CD14-positive monocyte (primary cell): ENCODE data around the gene RPS19. TPM values are rescaled to one million over a fixed set of nuclear protein-coding genes. Genes with fewer than 3 reads are reported as not detected.

ENCODE experiments used
- DNase-seq, 3 donors: peaks; one replicate each; pipeline ENCODE4 v3.0.0-alpha.2; 2011 to 2022
- H2AFZ ChIP-seq: 2 replicates; pipeline ENCODE4 v1.6.0; 2012; ENCODE audit warnings: mild to moderate bottlenecking, low read depth, low read length, inconsistent platforms; ENCODE audit not compliant: insufficient read depth, poor library complexity, severe bottlenecking
- H3K27ac ChIP-seq, 2 donors: 1 replicate in 1 of 2; 2 replicates in 1 of 2; pipeline ENCODE4 v1.5.1; 2012 to 2013; ENCODE audit warnings: low read length in 2 of 2, control low read depth in 1 of 2, inconsistent platforms in 1 of 2, low read depth in 1 of 2, mild to moderate bottlenecking in 1 of 2
- H3K27me3 ChIP-seq, 2 donors: one replicate each; pipeline versions ENCODE4 v1.6.0 to v1.6.1; 2011 to 2013; ENCODE audit warnings: low read length in 2 of 2; ENCODE audit not compliant: control insufficient read depth in 2 of 2, insufficient read depth in 2 of 2
- H3K36me3 ChIP-seq, 2 donors: replicated peaks in 1 of 2; 1 replicate in 1 of 2; 2 replicates in 1 of 2; pipeline versions ENCODE4 v1.5.1 to v1.6.1; 2012 to 2013; ENCODE audit warnings: low read length in 2 of 2, control low read depth in 1 of 2, inconsistent platforms in 1 of 2, mild to moderate bottlenecking in 1 of 2; ENCODE audit not compliant: insufficient read depth in 2 of 2, control insufficient read depth in 1 of 2
- H3K4me1 ChIP-seq, 2 donors: 1 replicate in 1 of 2; 2 replicates in 1 of 2; pipeline versions ENCODE4 v1.5.1 to v1.6.1; 2012 to 2013; ENCODE audit warnings: low read length in 2 of 2, control low read depth in 1 of 2, inconsistent platforms in 1 of 2, mild to moderate bottlenecking in 1 of 2, moderate library complexity in 1 of 2; ENCODE audit not compliant: insufficient read depth in 2 of 2, control insufficient read depth in 1 of 2
- H3K4me2 ChIP-seq: replicated peaks from 2 replicates; pipeline ENCODE3; 2012; ENCODE audit warnings: low read length, moderate library complexity, mild to moderate bottlenecking; ENCODE audit not compliant: poor library complexity, severe bottlenecking; ENCODE audit errors: extremely low read depth
- H3K4me3 ChIP-seq, 3 experiments: fragments of 200-600 bp in 1 of 3; sonication (generic) in 1 of 3; replicated peaks in 1 of 3; 1 replicate in 2 of 3; 2 replicates in 1 of 3; pipeline ENCODE4 v1.5.1; 2011 to 2013; ENCODE audit warnings: low read length in 3 of 3, mild to moderate bottlenecking in 3 of 3, control low read depth in 2 of 3, low read depth in 2 of 3, inconsistent platforms in 1 of 3, moderate library complexity in 1 of 3
- H3K79me2 ChIP-seq: 2 replicates; pipeline ENCODE4 v1.6.0; 2012; ENCODE audit warnings: mild to moderate bottlenecking, control low read depth, inconsistent platforms, low read length, moderate library complexity; ENCODE audit not compliant: insufficient read depth
- H3K9ac ChIP-seq: 2 replicates; pipeline ENCODE4 v1.6.0; 2017; ENCODE audit warnings: low read length, mild to moderate bottlenecking; ENCODE audit not compliant: insufficient read depth, poor library complexity, severe bottlenecking
- H3K9me3 ChIP-seq, 2 donors: replicated peaks in 1 of 2; 1 replicate in 1 of 2; 2 replicates in 1 of 2; pipeline versions ENCODE4 v1.5.1 to v1.6.1; 2012 to 2013; ENCODE audit warnings: low read length in 2 of 2, control low read depth in 1 of 2; ENCODE audit not compliant: control insufficient read depth in 1 of 2, insufficient read depth in 1 of 2
- H4K20me1 ChIP-seq: 2 replicates; pipeline ENCODE4 v1.6.0; 2012; ENCODE audit warnings: mild to moderate bottlenecking, low read length, control low read depth, moderate library complexity; ENCODE audit not compliant: insufficient read depth
- H3K27ac Mint-ChIP-seq, 7 donors: one replicate each; pipeline ENCODE4 v1.8.0; 2020; ENCODE audit warnings: mild to moderate bottlenecking in 7 of 7, mixed read lengths in 7 of 7, moderate library complexity in 6 of 7, inconsistent platforms in 2 of 7
- H3K27me3 Mint-ChIP-seq, 3 donors: one replicate each; pipeline ENCODE4 v1.8.0; 2021 to 2022; ENCODE audit warnings: low read depth in 3 of 3, mild to moderate bottlenecking in 3 of 3, mixed read lengths in 3 of 3, moderate library complexity in 3 of 3, inconsistent platforms in 1 of 3
- H3K36me3 Mint-ChIP-seq, 2 donors: one replicate each; pipeline ENCODE4 v1.8.0; 2020; ENCODE audit warnings: mixed read lengths in 2 of 2, inconsistent platforms in 1 of 2, mild to moderate bottlenecking in 1 of 2
- H3K4me1 Mint-ChIP-seq: one replicate; pipeline ENCODE4 v1.8.0; 2020; ENCODE audit warnings: mild to moderate bottlenecking, mixed read lengths
- H3K4me3 Mint-ChIP-seq, 2 donors: one replicate each; pipeline ENCODE4 v1.8.0; 2020; ENCODE audit warnings: mild to moderate bottlenecking in 2 of 2, mixed read lengths in 2 of 2, moderate library complexity in 1 of 2
- H3K9me3 Mint-ChIP-seq, 7 donors: one replicate each; pipeline ENCODE4 v1.8.0; 2020 to 2022; ENCODE audit warnings: mixed read lengths in 7 of 7, mild to moderate bottlenecking in 6 of 7, moderate library complexity in 6 of 7, inconsistent platforms in 2 of 7
- CTCF ChIP-seq: fragments of 200-600 bp; IDR thresholded peaks from one replicate; pipeline ENCODE4 v1.8.0; 2022; ENCODE audit warnings: antibody characterized with exemption, mild to moderate bottlenecking
- WGBS: methylation state at CpG from one replicate; pipeline ENCODE4 v1.1.5; 2013; ENCODE audit warnings: missing lambda C conversion rate; ENCODE audit not compliant: insufficient coverage; 5-methylcytosine and 5-hydroxymethylcytosine counted together
- intact Hi-C, 2 donors: fragments of 100-400 bp; cut with micrococcal nuclease; formaldehyde crosslinking; loops; one replicate each; pipeline versions ENCODE4 v1.15.0 to v1.15.1; 2023
- polyA plus RNA-seq, 3 donors: library from polyadenylated mRNA; depleted of rRNA in 1 of 3; unstranded in 2 of 3; stranded (reverse) in 1 of 3; fragments of 300-500 nt in 2 of 3; fragments of >200 nt in 1 of 3; fragmentation: Illumina TruSeq in 2 of 3; gene quantifications; 1 replicate in 2 of 3; 2 replicates in 1 of 3; pipeline ENCODE4 v1.2.3, GENCODE V29; 2012 to 2021

Gene RPS19
- polyA plus RNA-seq, 3 donors: 1,234 to 2,117 (median 1,424) TPM

DNA sequence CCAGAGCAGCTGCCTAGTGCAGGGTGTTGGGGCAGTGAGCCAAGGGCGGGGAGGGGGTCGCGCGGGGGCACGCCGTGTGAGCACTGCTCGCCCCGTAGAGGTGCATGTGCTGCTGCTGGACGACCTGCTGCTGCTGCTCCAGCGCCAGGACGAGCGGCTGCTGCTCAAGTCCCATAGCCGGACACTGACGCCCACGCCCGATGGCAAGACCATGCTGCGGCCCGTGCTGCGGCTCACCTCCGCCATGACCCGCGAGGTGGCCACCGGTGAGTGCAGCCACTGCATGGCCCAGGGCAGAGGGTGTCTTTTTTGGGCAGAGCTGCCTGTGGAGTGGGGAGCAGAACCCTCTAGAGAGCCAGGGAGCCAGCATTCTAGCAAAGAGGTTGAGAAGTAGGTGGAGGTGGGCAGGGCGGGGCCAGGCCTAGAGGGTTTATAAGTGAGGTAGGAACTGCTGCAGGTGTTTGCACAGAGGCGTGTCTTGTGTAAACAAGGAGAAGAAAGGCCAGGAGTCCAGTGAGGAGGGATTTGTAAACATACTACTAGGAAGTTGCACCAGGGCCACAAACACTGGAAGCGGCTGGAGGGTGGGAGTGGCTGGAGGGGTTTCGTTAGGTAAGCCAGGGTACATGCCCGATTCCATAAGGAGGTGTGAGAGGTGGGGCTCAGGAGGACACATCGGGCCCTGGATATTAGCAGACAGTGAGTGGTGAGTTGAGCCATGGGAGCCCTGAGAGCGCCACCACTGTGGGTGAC lies 44.2 kb downstream of the RPS19 start:
- Mint-ChIP-seq H3K27me3 (peaks cover 2 to 4% (median 4%) of the 10 kb centered on the region in 3 donors), H3K36me3 (peaks cover 72 to 84% of the 10 kb centered on the region in 2 donors), H3K4me3 (no peak overlapping the region), H3K4me1 (peaks cover 4% of the 10 kb centered on the region), H3K27ac (no peak overlapping the region), H3K9me3 (peaks cover 0 to 2% (median 0%) of the 10 kb centered on the region in 7 donors)
- H3K4me1 ChIP-seq: no peaks in the 10 kb centered on the region
- H2AFZ ChIP-seq: no peak overlapping the region
- H3K36me3 ChIP-seq: peaks cover 81 to 87% of the 10 kb centered on the region in 2 donors
- DNase-seq: no peak
- intact Hi-C loops: no loop called here
- H3K4me3 ChIP-seq: no peak overlapping the region
- H3K4me2 ChIP-seq: no peak overlapping the region
- no peaks in the 10 kb centered on the region for H3K27me3 ChIP-seq
- H4K20me1 ChIP-seq: peaks cover 98% of the 10 kb centered on the region
- no peak overlapping the region for H3K27ac ChIP-seq
- 97% methylated on average over 28 of the region's 30 CpGs for whole genome bisulfite sequencing
- H3K9ac ChIP-seq: no peak overlapping the region
- H3K79me2 ChIP-seq: peaks cover 4% of the 10 kb centered on the region
- H3K9me3 ChIP-seq: no peaks in the 10 kb centered on the region
- TF ChIP-seq CTCF: no peak

- Mint-ChIP-seq H3K27ac (peak overlapping the region in 4 of 7 donors; percentile 3 to 53 (median 15)), H3K4me1 (peaks cover 8% of the 10 kb centered on the region), H3K9me3 (peaks cover 0 to 2% (median 0%) of the 10 kb centered on the region in 7 donors), H3K36me3 (peaks cover 64 to 73% of the 10 kb centered on the region in 2 donors), H3K27me3 (peaks cover 4 to 7% (median 6%) of the 10 kb centered on the region in 3 donors), H3K4me3 (no peak overlapping the region)
- Histone ChIP-seq H2AFZ (no peak overlapping the region), H3K9ac (no peak overlapping the region), H3K79me2 (peaks cover 4% of the 10 kb centered on the region), H3K27me3 (no peaks in the 10 kb centered on the region), H4K20me1 (peaks cover 98% of the 10 kb centered on the region), H3K9me3 (no peaks in the 10 kb centered on the region), H3K36me3 (peaks cover 71 to 75% of the 10 kb centered on the region in 2 donors), H3K4me2 (no peak overlapping the region), H3K4me3 (no peak overlapping the region), H3K4me1 (no peaks in the 10 kb centered on the region), H3K27ac (no peak overlapping the region)
- DNase-seq: no peak
- TF ChIP-seq CTCF: no peak
- intact Hi-C loops: no loop called here
- WGBS: 95% methylated on average over 19 of the region's 24 CpGs
Observed at GRCh38 chr19:41905273-41906002, 45.4 kb downstream of the RPS19 start.
